Measurements from ENCODE around the gene TM7SF2.
"Not testable (repeated sequence)": the region's sequence is repeated elsewhere in the genome, so short reads cannot be mapped to it uniquely, and the experiment has no call there.

Gene TM7SF2

DNA sequence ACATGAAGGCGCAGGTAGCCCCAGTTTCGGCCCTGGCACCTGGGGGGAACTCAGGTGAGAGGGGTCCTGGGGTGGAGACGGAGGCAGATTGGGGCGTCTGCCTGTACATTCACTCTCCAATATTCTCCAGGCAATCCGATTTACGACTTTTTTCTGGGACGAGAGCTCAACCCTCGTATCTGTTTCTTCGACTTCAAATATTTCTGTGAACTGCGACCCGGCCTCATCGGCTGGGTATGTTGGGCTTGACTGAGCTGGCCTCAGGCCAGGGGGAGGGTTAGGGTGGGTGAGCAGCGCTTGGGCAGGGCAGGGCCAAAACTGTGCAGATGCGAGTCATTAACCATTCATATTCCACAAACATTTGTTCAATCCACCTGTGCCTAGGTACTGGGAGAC is 1.7 kb downstream of the TM7SF2 start:
- peaks cover 56% of the 10 kb centered on the region for H3K4me1 Mint-ChIP-seq (ENCODE audit: low read depth)
- H3K27ac Mint-ChIP-seq = peak overlapping the region; percentile 86
- H3K27me3 Mint-ChIP-seq = peaks cover 26% of the 10 kb centered on the region
- intact Hi-C loops (cut with micrococcal nuclease) = loop anchor here (10.0 kb wide), 2 partner anchors 141 to 199 kb away; partner anchors contain the start of gene ATG2A
- no peaks in the 10 kb centered on the region for H3K9me3 Mint-ChIP-seq
- H3K4me3 Mint-ChIP-seq = peak overlapping the region; percentile 55
- H3K36me3 Mint-ChIP-seq (ENCODE audit: low read depth) = peaks cover 41% of the 10 kb centered on the region

DNA sequence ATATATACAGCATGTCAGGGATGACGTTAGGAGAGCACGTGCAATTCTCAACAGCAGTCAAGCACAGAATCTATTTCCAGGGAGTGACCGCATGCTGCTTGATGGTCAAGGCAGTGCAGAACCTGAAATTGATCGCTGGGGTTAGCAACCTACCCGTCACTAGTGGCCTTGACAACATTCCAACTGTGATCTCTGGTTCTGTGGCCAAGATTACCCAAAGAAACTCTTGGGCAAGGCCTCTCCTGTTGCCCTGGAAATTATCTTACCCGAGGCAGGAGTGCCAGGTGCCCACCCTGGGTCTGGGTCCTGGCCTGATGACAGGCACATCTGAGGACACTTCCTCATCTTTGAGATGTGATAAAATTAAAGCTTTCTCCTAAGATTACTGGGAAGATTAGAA is 2.2 kb downstream of the TM7SF2 start:
- no peak overlapping the region for H3K4me3 Mint-ChIP-seq
- H3K27me3 Mint-ChIP-seq = peaks cover 26% of the 10 kb centered on the region
- H3K4me1 Mint-ChIP-seq (ENCODE audit: low read depth) = peaks cover 61% of the 10 kb centered on the region
- no peaks in the 10 kb centered on the region for H3K9me3 Mint-ChIP-seq
- intact Hi-C loops (cut with micrococcal nuclease) = loop anchor here (10.0 kb wide), 2 partner anchors 141 to 199 kb away; partner anchors contain the start of gene ATG2A
- no peak overlapping the region for H3K27ac Mint-ChIP-seq
- H3K36me3 Mint-ChIP-seq (ENCODE audit: low read depth) = peaks cover 41% of the 10 kb centered on the region

DNA sequence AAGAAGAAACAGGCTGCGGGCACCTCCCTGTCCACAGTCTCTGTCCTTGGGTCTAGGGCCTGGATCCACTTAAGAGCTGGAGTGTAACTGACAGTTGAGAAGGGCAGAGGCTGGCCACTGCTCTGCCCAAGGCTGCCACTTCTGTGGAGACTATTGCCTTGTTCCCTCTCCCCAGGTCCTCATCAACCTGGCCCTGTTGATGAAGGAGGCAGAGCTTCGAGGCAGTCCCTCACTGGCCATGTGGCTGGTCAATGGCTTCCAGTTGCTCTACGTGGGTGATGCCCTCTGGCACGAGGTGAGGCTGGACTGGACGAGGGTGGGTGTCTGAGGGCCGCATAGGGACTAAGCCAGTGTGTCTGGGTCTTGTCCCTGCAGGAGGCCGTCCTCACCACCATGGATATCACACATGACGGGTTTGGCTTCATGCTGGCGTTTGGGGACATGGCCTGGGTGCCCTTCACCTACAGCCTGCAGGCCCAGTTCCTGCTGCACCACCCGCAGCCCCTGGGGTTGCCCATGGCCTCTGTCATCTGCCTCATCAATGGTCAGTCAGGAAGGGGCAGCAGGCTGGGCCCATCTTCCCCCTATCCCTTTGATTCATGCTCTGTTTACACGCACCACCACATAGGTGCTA is 3.0 kb downstream of the TM7SF2 start:
- H3K27ac Mint-ChIP-seq = no peak overlapping the region
- H3K27me3 Mint-ChIP-seq = peaks cover 26% of the 10 kb centered on the region
- peaks cover 41% of the 10 kb centered on the region for H3K36me3 Mint-ChIP-seq (ENCODE audit: low read depth)
- no peaks in the 10 kb centered on the region for H3K9me3 Mint-ChIP-seq
- intact Hi-C loops (cut with micrococcal nuclease) = loop anchor here (5.0 to 10.0 kb wide), 3 partner anchors 140 to 267 kb away; partner anchors contain the start of gene ATG2A
- peaks cover 64% of the 10 kb centered on the region for H3K4me1 Mint-ChIP-seq (ENCODE audit: low read depth)
- H3K4me3 Mint-ChIP-seq = no peak overlapping the region

DNA sequence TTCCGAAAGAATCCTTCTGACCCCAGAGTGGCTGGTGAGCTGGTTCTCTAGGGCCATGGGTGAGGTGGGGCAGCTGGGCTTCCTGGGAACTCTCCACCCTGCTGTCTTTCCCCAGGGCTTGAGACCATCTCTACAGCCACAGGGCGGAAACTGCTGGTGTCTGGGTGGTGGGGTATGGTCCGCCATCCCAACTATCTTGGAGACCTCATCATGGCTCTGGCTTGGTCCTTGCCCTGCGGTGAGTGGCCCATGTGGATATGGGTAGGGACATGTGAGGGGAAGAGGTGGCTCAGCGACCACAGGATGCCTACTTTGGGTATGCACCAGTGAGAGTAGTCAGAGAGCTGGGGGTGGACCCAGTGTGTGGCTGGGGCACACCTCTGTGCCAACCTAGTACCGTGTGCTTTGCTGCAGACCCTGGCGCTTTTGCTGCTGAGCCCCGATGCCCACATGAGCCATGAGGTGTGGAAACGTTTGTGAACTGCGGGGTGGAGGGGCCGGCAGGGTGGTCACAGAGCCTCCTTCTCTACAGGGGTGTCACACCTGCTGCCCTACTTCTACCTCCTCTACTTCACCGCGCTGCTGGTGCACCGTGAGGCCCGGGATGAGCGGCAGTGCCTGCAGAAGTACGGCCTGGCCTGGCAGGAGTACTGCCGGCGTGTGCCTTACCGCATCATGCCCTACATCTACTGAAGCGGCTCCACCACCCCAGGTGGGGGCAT is 3.9 kb downstream of the TM7SF2 start:
- no peak overlapping the region for H3K27ac Mint-ChIP-seq
- H3K27me3 Mint-ChIP-seq = peaks cover 26% of the 10 kb centered on the region
- H3K9me3 Mint-ChIP-seq = no peaks in the 10 kb centered on the region
- H3K4me1 Mint-ChIP-seq (ENCODE audit: low read depth) = peaks cover 67% of the 10 kb centered on the region
- peak overlapping the region; percentile 9 for H3K4me3 Mint-ChIP-seq
- intact Hi-C loops (cut with micrococcal nuclease) = loop anchor here (5.0 to 10.0 kb wide), 3 partner anchors 139 to 268 kb away; partner anchors contain the start of gene ATG2A
- H3K36me3 Mint-ChIP-seq (ENCODE audit: low read depth) = peaks cover 45% of the 10 kb centered on the region

DNA sequence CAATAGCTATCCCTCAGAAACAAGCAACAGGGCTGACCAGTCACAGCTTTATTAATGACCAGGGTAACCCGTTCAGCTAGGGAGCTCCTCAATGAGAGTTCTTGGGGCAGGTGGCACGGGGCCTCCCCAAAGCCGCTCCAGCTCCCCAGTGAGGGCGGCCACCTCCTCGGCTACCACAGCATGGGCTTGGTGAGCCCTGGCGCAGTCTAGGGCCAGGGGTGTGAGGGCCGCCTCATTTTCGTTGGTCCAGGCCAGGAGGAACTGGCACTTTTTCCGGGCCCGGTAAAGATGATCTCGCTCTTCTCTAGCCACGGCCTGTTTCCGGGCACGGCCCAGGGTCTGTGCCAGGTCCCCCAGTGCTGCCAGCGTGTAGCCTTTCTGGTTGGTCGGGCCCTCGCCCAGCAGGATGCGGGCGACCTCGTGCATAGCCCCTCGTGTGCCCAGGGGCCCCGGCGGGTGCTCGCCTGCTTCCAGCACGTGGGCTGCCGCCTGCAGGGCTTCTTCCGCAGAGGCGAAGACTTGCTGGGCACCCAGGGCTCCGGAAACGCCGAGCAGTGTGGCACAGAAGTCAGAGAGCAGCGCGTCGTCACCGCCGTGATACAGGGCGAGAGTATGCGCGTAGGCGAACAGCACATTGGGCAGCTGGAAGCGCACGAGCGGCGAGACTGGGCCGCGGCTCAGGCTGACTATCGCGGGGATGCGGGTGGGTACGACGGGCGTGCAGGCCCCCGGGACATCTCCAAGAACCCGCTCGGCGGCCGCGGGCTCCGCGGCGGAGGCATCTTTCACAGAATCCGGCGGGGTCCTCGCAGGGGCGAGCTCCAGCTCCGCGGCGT is 4.9 kb downstream of the TM7SF2 start:
- H3K9me3 Mint-ChIP-seq = no peaks in the 10 kb centered on the region
- H3K4me1 Mint-ChIP-seq (ENCODE audit: low read depth) = peaks cover 67% of the 10 kb centered on the region
- peak overlapping the region; percentile 99 for H3K27ac Mint-ChIP-seq
- peaks cover 26% of the 10 kb centered on the region for H3K27me3 Mint-ChIP-seq
- intact Hi-C loops (cut with micrococcal nuclease) = loop anchor here (1.0 to 10.0 kb wide), 5 partner anchors 20 to 269 kb away; partner anchors contain the start of genes ARL2, ATG2A and VPS51
- H3K4me3 Mint-ChIP-seq = peak overlapping the region; percentile 84
- H3K36me3 Mint-ChIP-seq (ENCODE audit: low read depth) = peaks cover 55% of the 10 kb centered on the region

DNA sequence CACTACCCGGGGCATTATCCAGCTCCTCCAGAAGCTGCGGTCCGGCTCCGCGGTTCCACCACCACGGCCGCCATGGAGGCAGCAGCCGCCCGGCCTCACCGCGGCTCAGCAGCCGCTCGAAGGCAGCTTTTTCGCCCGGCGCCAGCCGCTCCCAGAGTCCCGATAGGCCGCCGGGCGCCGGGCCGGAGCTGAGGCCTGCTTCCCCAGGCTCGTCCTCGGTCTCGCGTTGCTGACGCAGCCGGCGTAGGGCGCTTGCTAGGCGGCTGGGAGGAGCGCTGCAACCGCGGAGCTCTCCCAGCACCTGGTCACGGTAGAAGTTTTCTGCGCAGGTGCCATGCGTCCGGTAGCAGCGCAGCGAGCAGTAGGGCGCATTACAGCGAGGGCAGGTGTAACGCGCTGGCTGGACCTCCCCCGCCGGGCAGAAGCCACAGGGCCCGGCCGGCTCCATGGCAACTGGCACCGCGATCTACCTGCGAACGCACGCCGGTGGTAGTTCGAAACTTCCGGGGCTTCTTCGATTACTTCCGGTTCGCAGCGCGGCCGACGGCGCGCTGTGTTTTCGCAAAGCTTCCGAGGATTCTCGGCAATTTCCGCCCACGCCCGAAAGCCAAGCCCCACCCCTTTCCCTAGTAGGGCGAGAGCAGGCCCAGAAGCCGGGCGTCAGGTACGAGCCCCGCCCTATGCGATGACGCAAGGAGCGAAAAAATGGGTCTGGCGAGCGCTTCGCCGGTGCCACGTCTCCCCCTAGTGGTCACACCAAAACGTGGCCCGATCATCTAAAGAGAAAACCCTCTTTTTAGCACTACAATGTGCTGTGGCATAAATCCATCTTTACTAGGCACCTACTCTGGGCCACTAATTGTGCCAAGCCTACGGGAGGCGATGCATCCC is 5.8 kb downstream of the TM7SF2 start, which contains the start of gene ZNHIT2:
Gene ZNHIT2 (minus strand): TSS at position 496 of the 891 bp plus-strand sequence. CDS start 48 bp downstream, at position 448.
- intact Hi-C loops (cut with micrococcal nuclease) = loop anchor here (1.0 to 10.0 kb wide), 5 partner anchors 21 to 270 kb away; partner anchors contain the start of genes ARL2, ATG2A and VPS51
- peak within 1 kb of the TSS; percentile 84 for H3K4me3 Mint-ChIP-seq
- peaks cover 21% of the 10 kb centered on the region for H3K27me3 Mint-ChIP-seq
- H3K27ac Mint-ChIP-seq = peak within 1 kb of the TSS; percentile 99
- H3K36me3 Mint-ChIP-seq (ENCODE audit: low read depth) = peaks cover 64% of the 10 kb centered on the region
- no peaks in the 10 kb centered on the region for H3K9me3 Mint-ChIP-seq
- H3K4me1 Mint-ChIP-seq (ENCODE audit: low read depth) = peaks cover 60% of the 10 kb centered on the region

DNA sequence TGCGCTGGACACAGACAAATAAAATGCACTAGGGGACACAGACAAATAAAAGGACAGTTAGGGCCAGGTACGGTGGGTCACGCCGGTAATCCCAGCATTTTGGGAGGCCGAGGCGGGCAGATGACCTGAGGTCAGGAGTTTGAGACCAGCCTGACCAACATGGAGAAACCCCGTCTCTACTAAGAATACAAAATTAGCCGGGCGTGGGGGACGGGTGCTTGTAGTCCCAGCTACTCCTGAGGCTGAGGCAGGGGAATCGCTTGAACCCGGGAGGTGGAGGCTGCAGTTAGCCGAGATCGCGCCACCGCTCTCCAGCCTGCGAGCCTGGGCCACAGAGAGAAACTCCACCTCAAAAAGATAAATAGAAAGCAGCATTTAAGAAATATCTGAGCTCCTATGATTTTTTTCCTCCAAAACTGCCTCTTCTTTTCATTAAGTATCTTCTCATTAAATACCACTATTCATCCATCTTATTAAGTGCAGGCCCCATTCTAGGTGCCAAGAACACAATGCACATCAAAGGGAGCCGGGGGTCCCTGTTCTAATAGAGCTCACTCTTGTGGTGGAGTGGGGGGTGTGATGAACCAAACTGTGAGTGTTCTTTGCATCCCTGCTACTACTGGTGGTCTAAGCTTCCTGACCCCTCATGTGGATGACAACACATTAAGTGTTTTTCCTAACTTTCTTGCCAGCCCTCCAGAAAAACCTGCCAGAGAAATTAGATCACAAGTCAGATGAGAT is 6.6 kb downstream of the TM7SF2 start:
- H3K27ac Mint-ChIP-seq = peak overlapping the region; percentile 99
- no peaks in the 10 kb centered on the region for H3K9me3 Mint-ChIP-seq
- intact Hi-C loops (cut with micrococcal nuclease) = loop anchor here (5.0 to 10.0 kb wide), 3 partner anchors 137 to 271 kb away; partner anchors contain the start of gene ATG2A
- H3K4me1 Mint-ChIP-seq (ENCODE audit: low read depth) = peaks cover 52% of the 10 kb centered on the region
- no peak overlapping the region for H3K4me3 Mint-ChIP-seq
- peaks cover 13% of the 10 kb centered on the region for H3K27me3 Mint-ChIP-seq
- H3K36me3 Mint-ChIP-seq (ENCODE audit: low read depth) = peaks cover 64% of the 10 kb centered on the region

DNA sequence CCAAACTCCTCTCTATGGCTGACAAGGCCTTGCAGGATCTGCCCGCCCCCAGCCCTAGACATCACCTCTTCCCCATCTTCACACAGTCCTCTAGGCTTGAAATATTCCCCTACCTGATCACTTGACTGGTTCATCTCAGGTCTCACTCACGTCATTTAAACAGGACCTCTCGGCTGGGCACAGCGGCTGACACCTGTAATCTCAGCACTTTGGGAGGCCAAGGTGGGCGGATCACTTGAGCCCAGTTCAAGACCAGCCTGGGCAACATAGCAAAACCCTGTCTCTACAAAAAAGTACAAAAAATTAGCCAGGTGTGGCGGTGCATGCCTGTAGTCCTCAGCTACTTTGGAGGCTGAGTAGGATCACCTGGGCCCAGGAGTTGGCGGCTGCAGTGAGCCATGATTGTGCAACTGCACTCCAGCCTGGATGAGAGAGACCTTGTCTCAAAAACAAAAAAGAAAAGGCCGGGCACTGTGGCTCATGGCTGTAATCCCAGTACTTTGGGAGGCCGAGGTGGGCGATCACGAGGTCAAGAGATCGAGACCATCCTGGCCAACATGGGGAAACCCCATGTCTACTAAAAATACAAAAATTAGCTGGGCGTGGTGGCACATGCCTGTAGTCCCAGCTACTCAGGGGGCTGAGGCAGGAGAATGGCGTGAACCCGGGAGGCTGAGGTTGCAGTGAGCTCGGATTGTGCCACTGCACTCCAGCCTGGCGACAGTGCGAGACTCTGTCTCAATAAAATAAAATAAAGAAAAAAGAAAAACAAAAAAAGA is 7.4 kb downstream of the TM7SF2 start:
- H3K9me3 Mint-ChIP-seq = not testable (repeated sequence)

DNA sequence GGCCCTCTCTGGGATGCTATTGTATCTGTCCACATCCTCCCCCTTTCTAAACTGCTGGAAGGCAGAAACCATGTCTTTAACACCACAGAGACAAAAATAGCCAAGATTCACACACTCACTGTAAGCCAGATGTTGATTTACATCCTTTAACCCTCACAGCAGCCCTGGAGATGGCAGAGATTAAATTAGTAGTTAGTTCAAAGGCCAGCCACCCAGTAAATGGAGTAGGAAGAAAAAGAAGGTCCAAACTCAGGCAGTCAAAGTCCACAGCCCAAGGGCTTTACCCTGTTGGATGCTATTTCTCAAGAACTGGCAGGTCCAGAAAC is 8.0 kb downstream of the TM7SF2 start:
- Mint-ChIP-seq H3K4me1 (ENCODE audit: low read depth) (peaks cover 49% of the 10 kb centered on the region), H3K36me3 (ENCODE audit: low read depth) (peaks cover 72% of the 10 kb centered on the region), H3K9me3 (no peaks in the 10 kb centered on the region), H3K27ac (peak overlapping the region; percentile 99), H3K27me3 (no peaks in the 10 kb centered on the region), H3K4me3 (no peak overlapping the region)
- intact Hi-C loops (cut with micrococcal nuclease) = loop anchor here (5.0 to 10.0 kb wide), 3 partner anchors 135 to 272 kb away; partner anchors contain the start of gene ATG2A

More for the DNA sequence above, 7.4 kb downstream of the TM7SF2 start:
- H3K36me3 Mint-ChIP-seq (ENCODE audit: low read depth) = peaks cover 66% of the 10 kb centered on the region
- H3K27me3 Mint-ChIP-seq, H3K4me3 Mint-ChIP-seq: not testable (repeated sequence)
- peaks cover 49% of the 10 kb centered on the region for H3K4me1 Mint-ChIP-seq (ENCODE audit: low read depth)
- intact Hi-C loops (cut with micrococcal nuclease) = loop anchor here (5.0 to 10.0 kb wide), 3 partner anchors 136 to 272 kb away; partner anchors contain the start of gene ATG2A
- H3K27ac Mint-ChIP-seq = peak overlapping the region; percentile 99

DNA sequence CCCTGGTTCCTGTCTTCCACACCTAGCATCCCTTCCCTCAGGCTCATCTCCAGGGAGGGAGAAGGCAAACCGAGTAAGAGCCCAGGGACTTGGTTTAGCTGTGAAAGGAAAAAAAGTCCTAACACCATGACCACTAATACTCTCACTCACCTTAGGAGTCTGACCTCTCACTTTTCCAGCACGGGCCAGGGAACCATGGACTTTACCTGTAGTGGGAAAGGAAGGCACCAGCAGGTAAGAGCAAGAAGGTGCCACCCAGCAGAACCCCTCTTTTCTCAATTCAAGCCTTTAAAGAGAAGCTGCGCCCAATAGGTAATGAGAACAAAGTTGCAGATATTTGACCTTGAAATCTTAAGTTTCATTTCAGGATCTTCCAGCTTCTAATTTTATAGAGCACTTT is 9.2 kb downstream of the TM7SF2 start:
- H3K4me1 Mint-ChIP-seq (ENCODE audit: low read depth) = peaks cover 42% of the 10 kb centered on the region
- no peaks in the 10 kb centered on the region for H3K9me3 Mint-ChIP-seq

DNA sequence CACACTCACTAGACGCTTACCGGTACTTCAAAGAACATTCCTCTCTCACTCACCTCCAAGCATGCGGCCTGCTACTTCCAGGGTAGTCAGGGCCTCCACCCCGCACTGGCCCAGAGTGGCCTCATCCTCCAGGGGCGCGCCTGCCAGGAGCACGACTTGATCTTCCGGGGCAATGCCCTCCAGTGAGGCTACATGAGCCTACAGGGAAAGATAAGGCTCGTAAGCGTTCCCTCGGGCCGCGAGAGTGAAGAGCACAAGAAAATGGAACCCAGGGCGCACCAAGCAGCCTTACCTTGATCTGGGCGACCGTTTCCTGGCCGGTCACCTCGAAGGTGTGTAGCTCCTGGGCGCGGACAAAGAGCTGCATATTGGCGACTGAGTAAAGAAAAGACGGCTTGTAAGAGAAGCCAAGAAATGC is 9.8 kb downstream of the TM7SF2 start:
- H3K27ac Mint-ChIP-seq = peak overlapping the region; percentile 99
- intact Hi-C loops (cut with micrococcal nuclease) = no loop called here
- H3K27me3 Mint-ChIP-seq = no peaks in the 10 kb centered on the region
- peaks cover 79% of the 10 kb centered on the region for H3K36me3 Mint-ChIP-seq (ENCODE audit: low read depth)
- H3K4me3 Mint-ChIP-seq = peak overlapping the region; percentile 91
- peaks cover 38% of the 10 kb centered on the region for H3K4me1 Mint-ChIP-seq (ENCODE audit: low read depth)
- no peaks in the 10 kb centered on the region for H3K9me3 Mint-ChIP-seq

More for the DNA sequence above, 9.2 kb downstream of the TM7SF2 start:
- Mint-ChIP-seq H3K27ac (peak overlapping the region; percentile 99), H3K36me3 (ENCODE audit: low read depth) (peaks cover 76% of the 10 kb centered on the region), H3K27me3 (no peaks in the 10 kb centered on the region), H3K4me3 (peak overlapping the region; percentile 91)
- intact Hi-C loops (cut with micrococcal nuclease) = no loop called here

Data from dendritic cell treated with granulocyte-macrophage colony-stimulating factor and Interleukin-4, amounts not matched to agents 40 ng/mL and 50 ng/mL, for 4 days (primary cell).